GM19468 (cell line): ENCODE data around the gene LCE4A.

Source experiments
- ATAC-seq: cut with Tn5 transposase; IDR thresholded peaks from one replicate; pipeline ENCODE4 v1.9.1; 2021; ENCODE audit warnings: mild to moderate bottlenecking, moderate library complexity, moderate number of reproducible peaks; ENCODE audit not compliant: unreplicated experiment; ENCODE audit errors: extremely low read depth

Gene LCE4A

DNA sequence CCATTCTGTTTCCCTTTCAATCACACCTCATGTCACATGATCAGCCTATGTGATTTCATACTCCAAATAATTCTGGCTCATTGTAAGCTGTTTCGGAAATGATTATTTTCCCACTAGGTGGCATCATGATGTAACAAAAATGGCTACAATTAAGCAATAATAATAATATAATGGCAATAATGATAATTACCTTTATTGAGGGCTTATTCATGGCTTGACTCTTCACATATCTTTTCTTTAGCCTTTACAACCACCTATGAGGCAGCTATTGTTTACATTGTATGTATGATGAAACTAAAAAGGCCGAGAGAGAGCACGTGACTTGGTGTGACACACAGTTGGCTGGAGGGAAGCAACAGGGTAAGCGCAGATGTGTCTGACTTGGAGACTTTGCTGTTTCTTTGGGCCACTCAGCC, 37.3 kb downstream of the LCE4A start:
- ATAC-seq = no peak

DNA sequence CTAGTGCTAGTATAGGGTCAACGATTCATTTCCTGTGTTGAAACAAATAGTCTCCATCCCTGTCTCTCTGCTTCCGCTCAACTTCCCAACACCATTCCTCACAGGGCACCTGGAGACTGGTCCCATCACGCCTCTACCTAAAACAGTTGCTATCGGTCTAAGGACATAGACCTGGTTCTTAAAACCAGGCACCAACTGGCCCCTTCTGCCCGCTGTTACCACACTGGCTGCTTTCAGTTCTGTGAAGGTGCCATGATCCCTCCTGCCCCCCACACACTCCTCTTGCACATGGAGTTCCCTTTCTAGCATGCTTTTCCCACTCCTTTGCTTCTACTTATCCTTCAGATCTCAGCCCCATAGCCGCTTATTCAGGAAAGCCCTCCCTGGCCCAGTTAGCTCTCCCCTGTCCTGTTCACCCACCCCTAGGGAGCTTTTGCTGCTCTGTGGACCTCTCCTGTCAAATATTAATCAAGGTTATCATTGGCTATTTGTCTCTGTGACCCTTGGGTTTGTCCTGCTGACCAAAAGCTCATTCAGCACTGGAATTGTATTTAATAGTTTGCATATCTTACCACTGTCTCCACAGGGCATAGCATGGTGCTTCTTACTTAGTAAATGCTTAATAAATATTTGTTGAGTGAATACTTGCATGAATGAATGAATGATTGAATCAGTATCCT, 37.9 kb downstream of the LCE4A start:
- no peak for ATAC-seq

DNA sequence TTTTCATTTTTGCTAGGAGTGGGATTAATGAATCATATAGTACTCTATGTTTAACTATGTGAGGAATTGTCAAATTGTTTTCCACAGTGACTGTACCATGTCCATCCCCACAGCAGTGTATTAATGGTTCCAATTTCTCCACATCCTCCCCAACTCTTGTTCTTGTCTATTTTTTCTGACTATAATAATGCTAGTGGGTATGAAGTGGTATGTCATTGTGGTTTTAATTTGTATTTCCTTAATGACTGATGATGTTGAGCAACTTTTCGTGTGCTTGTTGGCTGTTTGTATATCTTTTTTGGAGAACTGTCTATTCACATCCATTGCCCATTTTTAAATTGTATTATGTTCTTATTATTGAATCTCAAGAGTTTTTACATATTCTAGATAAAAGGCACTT, 39.9 kb downstream of the LCE4A start:
- ATAC-seq = no peak

DNA sequence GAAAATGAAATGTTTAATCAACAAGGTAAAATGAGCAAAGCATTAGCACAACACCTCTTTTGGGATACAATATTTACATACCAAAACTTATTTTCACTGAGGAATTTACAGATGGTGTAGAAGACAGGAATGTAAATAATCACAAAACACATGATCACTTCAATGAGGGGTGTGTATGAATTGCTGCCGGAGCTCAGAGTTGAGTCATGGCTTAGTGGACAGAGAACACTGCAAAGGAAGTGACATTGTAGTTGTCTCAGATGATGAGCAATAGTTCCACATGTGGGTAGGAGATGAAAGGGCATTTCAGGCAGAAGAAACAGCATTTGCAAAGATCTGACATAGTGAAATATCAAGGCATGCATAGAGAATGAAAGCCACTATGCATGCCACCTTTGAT, 44.3 kb downstream of the LCE4A start:
- ATAC-seq = no peak

DNA sequence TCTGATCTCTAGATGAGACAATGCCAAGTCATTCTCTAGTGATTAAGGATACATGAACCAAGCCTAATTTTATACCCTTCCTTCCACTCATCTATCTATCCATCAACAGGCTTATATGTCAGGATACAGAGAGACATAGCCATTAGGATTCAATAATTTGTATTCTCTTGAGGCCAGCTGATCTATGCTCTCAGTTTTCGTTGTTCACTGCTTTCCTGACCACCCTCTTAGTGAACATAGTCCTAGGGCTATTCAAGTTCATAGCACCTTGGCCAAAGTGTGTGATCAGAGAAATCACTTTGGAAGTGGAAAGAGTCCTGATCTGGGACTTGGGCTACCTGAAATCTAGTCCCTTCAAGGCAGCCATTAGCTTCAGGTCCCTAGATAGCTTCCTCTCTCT, 45.6 kb downstream of the LCE4A start:
- no peak for ATAC-seq

DNA sequence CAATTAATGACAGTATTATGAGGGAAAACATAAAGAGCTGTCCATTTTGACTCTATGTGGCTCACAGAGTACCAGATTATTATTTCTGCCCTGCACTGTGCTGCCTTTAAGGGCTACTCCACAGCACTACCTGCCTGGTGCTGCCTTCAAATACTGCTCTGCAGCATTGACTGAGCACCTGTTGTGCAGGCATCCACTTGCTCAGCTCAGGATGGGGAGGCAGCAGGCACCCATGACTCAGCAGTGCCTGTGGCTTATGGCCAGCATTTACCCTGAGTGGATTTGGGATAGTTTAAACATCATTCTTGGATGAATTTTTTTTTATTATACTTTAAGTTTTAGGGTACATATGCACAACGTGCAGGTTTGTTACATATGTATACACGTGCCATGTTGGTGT, 48.9 kb downstream of the LCE4A start:
- no peak for ATAC-seq

GRCh38 chr1:152757747-152758146, 49.8 kb downstream of the LCE4A start, which contains the start of gene KPRP:
Gene KPRP (plus strand): TSS chr1:152758025. CDS start chr1:152759589, 1,564 bp downstream.
- no peak for ATAC-seq

- no peak for ATAC-seq
Measured at GRCh38 chr1:152758636-152759035, 50.7 kb downstream of the LCE4A start.
